HG03558 (cell line): ENCODE measurements around the gene PARG.
"Not testable (repeated sequence)": the region's sequence is repeated elsewhere in the genome, so short reads cannot be mapped to it uniquely, and the experiment has no call there.

Source experiments
- ATAC-seq: cut with Tn5 transposase; IDR thresholded peaks from one replicate; pipeline ENCODE4 v1.9.1; 2021; ENCODE audit warnings: moderate number of reproducible peaks; ENCODE audit not compliant: unreplicated experiment; ENCODE audit errors: extremely low read depth

PARG gene

DNA sequence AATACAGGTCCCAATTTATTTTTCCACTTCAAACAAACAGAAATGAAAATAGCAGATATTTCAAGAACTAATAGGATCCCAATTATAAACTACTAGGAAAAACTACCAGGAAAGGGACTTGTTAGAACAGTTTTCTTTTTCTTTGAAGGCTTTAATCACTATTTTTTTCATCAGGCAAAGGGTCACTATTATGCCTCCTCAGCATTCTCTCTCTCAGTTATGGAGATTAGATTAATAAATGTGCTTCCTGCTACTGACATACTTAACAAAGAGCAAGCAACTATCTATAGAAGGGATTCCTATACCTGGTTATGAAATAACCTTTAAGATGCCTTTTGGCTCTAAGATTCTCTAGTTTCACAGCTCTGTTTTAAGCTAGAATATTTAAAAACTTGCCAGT, 108.7 kb downstream of the PARG start:
- no peak for ATAC-seq

DNA sequence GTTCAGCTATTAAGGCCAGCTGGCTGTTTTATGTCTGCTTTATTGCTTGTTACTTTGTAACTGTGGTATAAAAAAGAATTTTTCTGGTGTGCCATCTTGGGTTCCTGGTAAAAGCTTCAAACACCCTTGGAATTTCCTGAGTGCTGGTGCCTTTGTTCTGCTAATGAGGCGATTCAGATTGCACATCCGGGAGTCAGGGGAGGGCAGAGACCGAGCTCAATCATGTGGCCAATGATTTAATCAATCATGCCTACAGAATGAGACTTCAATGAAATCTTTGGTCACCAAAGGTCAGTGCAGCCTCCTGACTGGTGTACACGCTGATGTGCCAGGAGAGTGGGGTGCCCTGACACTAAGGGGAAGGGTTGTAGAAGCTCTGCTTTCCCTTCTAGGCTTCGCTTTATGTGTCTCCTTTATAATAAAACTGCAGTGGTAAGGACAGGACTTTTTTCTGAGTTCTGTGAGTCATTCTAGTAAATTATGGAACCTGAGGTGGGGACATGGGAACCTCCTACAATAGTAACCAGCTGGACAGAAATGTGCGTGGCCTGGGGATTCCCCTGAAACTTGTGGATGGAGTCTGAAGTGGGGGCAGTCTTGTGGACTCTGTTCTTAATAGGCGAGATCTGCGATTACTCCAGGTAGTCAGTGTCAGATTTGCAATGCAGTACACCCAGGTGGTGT, 110.3 kb downstream of the PARG start:
- no peak for ATAC-seq

DNA sequence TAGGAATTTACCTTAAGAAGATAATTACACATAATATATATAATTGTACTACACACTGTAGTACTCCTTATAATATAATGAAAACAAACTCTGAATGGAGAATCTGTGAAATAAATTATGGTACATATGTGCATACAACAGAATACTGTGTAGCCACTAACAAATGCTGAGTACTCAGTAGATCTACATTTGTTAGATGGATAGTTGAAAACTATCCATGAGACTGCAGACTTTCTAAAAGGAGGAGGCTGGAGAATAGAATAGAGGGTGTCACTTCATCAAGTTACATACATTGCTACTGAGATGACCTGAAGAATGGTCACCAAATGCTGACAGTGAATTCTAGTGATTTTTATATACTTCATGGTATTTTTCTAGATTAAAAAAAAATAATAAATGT, 111.0 kb downstream of the PARG start:
- no peak for ATAC-seq

DNA sequence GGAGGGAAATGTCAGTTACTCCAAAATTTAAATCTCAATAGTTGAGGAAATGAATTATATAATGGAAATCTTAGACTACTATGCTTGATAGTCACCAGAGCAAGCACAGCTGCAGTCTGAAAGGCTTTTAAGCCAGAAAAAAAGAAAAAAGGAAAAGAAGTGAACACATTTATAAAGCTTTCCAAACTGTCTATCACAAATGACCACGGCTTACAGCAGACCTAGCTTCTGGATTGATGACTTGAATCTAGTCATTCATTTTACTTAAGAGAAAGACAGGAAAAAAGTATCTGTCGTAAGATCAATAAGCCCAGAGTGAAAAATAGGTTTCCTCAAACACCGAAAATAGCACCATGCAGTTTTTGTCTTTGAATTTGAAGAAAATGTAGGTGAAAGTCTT, 111.8 kb downstream of the PARG start:
- no peak for ATAC-seq

- no peak for ATAC-seq
Observed at GRCh38 chr10:49827297-49827696, 114.5 kb downstream of the PARG start.

GRCh38 chr10:49819234-49819958, 122.4 kb downstream of the PARG start:
- no peak for ATAC-seq

- no peak for ATAC-seq
Observed at GRCh38 chr10:49817845-49818244, 124.0 kb downstream of the PARG start.

DNA sequence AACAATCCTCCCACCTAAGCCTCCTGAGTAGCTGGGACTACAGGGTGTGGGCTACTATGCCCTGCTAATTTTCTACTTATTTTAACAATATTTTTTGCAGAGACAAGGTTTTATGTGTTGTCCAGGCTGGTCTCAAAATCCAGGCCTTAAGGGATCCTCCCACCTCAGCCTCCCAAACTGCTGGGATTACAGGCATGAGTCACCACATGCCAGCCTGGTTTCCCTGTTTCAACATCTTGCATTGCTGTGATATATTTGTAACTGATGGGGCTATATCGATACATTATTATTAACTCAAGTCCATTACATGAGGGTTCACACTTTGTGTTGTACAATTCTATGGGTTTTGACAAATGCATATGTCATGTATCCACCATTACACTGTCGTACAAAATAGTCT, 137.8 kb downstream of the PARG start:
- no peak for ATAC-seq

GRCh38 chr10:49798275-49798674, 143.6 kb downstream of the PARG start:
- no peak for ATAC-seq

DNA sequence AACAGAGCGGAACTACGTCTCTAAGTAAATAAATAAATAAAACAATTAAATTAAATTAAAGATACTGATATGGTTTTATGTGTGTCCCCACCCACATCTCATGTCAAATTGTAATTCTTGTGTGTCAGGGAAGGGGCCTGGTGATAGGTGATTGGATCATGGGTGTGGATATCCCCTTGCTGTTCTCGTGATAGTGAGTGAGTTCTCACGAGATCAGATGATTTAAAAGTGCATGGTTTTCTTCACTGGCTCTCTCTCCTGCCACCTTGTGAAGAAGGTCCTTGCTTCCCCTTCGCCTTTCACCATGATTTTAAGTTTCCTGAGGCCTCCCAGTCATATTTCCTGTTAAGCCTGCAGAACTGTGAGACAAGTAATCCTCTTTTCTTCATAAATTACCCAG, 150.7 kb downstream of the PARG start:
- no peak for ATAC-seq

GRCh38 chr10:49784681-49785080, 157.1 kb downstream of the PARG start:
- no peak for ATAC-seq

GRCh38 chr10:49783645-49784044, 158.2 kb downstream of the PARG start:
- ATAC-seq, result no peak

GRCh38 chr10:49781247-49781646, 160.6 kb downstream of the PARG start:
- no peak for ATAC-seq

GRCh38 chr10:49778197-49778596, 163.6 kb downstream of the PARG start:
- ATAC-seq, result no peak

GRCh38 chr10:49776851-49777250, 165.0 kb downstream of the PARG start:
- no peak for ATAC-seq

DNA sequence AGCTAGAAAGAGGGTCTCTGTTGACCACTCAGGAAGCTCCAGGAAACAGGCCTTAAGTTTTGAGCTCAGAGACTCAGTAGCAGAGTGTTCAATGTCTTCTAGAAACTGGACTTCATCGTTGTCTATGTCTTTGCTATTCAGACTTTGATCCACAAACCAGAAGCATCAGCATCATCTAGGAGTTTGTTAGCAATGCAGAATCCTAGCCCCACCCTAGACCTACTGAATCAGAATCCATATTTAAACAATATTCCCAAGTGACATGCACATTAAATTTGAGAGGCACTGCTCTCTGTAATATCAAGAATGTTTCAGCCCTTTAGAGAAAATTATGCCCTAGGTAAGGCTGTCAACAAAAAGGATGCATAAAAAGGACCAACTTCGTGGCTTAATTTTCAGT, 166.8 kb downstream of the PARG start:
- ATAC-seq, result no peak

GRCh38 chr10:49772944-49773343, 168.9 kb downstream of the PARG start:
- ATAC-seq, result not testable (repeated sequence)

- not testable (repeated sequence) for ATAC-seq
Observed at GRCh38 chr10:49771046-49771445, 170.8 kb downstream of the PARG start.

DNA sequence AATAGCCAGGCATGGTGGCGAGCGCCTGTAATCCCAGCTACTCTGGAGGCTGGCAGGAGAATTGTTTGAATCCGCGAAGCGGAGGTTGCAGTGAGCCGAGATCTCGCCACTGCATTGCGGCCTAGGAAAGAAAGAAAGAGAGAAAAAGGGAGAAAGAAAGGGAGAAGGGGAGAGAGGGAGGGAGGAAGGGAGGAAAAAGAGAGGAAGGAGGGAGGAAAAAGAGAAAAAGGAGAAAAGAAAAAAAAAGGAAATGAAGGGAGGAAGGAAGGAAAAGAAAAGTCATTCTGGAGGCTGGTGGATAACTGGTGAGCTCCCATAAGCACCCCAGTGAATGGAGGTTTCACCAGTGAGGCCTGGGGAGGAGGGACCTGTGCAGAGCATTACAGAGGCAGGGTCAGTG, 172.1 kb downstream of the PARG start:
- ATAC-seq, result no peak

- ATAC-seq, result no peak
Observed at GRCh38 chr10:49768731-49769130, 173.1 kb downstream of the PARG start.

DNA sequence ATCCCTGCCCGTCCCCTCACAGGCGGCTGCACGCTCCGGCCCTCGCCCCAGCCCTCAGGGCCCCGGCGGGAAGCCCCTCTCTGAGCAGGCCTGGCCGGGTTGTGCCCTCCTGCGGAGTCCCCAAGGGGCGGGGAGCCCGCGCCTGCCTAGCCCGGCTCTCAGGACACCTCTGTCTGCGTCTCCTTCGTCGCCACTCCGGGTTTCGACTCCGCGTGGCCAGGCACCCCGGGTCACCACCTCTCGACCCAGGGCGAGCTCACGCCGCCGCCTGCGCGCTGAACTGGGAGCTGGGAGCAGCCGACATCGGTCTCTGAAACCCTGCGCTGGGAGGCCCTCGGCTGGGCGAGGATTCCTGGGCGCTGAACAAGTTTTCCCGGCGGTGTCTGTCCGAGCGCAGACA, 173.5 kb downstream of the PARG start:
- ATAC-seq, result no peak
